Measurements from ENCODE around the gene RUNX3.

Gene RUNX3

DNA sequence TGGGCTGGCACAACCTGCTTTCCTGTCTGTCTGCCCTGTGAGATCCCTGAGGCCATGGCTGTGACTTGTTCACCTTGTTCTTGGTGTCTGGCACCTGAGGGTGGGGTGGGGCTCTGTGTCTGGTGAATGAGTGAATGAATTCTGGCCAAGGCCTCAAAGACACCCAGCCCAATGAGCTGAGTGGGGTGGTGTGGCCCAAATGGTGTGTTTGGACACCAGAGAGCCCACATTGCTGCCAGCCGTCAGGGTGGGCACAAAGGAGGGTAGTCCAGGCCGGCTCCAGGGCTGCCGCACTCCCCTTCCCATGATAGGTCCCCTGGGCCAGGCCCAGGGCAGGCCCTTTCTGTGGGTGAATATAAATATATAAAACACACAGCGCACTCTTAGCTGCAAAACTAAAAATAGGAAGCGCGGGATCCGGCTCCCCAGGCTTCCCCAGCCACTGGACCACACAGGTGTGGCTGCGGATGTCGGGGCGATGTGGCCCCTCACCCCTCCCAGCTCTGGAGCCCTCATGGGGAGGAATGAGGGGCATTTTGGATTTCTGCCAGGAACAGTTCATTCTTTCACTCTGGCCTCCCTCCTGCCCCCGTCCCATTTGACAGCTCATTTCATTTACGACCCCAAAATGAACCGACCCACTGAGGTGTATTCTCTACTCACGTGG is 33.3 kb downstream of the RUNX3 start:
- DNase-seq, result peak; percentile 11 to 41
- no peaks in the 10 kb centered on the region for H3K4me1 ChIP-seq
- peaks cover 0 to 37% of the 10 kb centered on the region in 2 donors for H3K27me3 ChIP-seq
- intact Hi-C loops (cut with DNase I; ENCODE audit: low total_unique reads), result no loop called here
- TF ChIP-seq, protein P1, sequence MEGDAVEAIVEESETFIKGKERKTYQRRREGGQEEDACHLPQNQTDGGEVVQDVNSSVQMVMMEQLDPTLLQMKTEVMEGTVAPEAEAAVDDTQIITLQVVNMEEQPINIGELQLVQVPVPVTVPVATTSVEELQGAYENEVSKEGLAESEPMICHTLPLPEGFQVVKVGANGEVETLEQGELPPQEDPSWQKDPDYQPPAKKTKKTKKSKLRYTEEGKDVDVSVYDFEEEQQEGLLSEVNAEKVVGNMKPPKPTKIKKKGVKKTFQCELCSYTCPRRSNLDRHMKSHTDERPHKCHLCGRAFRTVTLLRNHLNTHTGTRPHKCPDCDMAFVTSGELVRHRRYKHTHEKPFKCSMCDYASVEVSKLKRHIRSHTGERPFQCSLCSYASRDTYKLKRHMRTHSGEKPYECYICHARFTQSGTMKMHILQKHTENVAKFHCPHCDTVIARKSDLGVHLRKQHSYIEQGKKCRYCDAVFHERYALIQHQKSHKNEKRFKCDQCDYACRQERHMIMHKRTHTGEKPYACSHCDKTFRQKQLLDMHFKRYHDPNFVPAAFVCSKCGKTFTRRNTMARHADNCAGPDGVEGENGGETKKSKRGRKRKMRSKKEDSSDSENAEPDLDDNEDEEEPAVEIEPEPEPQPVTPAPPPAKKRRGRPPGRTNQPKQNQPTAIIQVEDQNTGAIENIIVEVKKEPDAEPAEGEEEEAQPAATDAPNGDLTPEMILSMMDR (IDR thresholded peaks at IDR 0.05), result no peak
- H3K27ac ChIP-seq, result no peak overlapping the region
- H3K4me3 ChIP-seq, result no peak overlapping the region
- H3K36me3 ChIP-seq, result peaks cover 0 to 3% (median 0%) of the 10 kb centered on the region in 3 donors
- H3K9me3 ChIP-seq, result peaks cover 0 to 10% (median 0%) of the 10 kb centered on the region in 3 donors

DNA sequence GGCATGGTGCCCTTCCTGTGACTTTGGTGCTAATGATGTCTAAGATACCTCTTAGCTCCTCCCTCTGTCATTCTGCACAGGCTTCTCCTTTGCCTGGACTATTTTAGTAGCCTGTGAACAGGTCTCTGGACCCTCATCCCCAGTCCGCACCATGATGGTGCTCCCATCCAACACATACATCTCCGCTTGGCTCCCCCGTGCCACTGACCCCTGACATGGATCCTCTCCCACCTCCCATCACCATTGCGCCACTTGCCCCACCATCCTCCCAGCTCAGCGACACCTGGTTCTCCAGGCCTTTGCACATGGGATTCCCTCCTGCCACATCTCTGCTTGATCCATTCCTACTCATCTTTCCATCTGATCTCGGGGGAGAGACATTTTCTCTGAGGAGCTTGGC is 33.9 kb downstream of the RUNX3 start:
- Histone ChIP-seq H3K9me3 (peaks cover 0 to 10% (median 0%) of the 10 kb centered on the region in 3 donors), H3K36me3 (no peaks in the 10 kb centered on the region), H3K27ac (no peak overlapping the region), H3K4me1 (no peaks in the 10 kb centered on the region), H3K27me3 (peaks cover 0 to 32% of the 10 kb centered on the region in 2 donors), H3K4me3 (no peak overlapping the region)
- peak in 1 of 2 donors; percentile 28 for DNase-seq
- TF ChIP-seq, protein P1 (IDR thresholded peaks at IDR 0.05), result no peak
- intact Hi-C loops (cut with DNase I; ENCODE audit: low total_unique reads), result no loop called here

DNA sequence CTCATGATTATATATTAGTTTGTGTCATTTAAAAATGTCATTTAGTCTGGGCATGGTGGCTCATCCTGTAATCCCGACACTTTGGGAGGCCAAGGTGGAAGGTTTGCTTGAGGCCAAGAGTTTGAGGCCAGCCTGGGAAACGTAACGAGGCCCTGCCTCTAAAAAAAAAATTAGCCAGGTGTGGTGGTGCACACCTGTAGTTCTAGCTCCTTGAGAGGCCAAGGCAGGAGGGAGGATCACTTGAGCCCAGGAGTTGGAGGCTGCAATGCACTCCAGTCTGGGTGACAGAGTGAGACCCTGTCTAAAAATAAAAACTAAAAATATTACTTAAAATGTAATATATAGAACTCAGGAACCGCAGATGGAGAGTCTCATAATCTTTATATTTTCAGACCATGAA is 34.6 kb downstream of the RUNX3 start:
- DNase-seq, result no peak
- TF ChIP-seq, protein P1 (IDR thresholded peaks at IDR 0.05), result no peak
- peaks cover 0 to 10% (median 0%) of the 10 kb centered on the region in 3 donors for H3K9me3 ChIP-seq
- H3K27ac ChIP-seq, result no peak overlapping the region
- H3K36me3 ChIP-seq, result no peaks in the 10 kb centered on the region
- peaks cover 0 to 30% of the 10 kb centered on the region in 2 donors for H3K27me3 ChIP-seq
- intact Hi-C loops (cut with DNase I; ENCODE audit: low total_unique reads), result no loop called here
- H3K4me1 ChIP-seq, result no peaks in the 10 kb centered on the region
- no peak overlapping the region for H3K4me3 ChIP-seq

DNA sequence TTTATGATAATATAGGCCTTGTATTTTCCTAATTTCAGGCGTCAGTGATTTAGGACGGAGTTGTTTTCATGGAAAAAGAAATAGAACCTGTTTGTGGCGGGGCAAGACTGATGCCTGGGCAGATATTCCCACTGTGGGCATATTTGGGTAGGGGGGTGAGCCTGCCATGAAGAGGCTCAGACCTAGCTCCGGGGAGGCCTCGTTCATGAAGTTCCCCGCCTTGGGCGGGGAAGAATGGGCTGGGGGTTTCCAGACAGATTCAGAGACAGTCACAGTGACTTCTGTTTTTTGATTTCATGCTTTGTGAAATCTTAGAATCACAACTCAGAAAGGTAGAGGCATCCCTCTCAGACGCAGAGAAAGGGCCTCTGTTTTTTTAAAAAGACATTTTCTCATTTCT is 36.1 kb downstream of the RUNX3 start:
- Histone ChIP-seq H3K4me3 (no peak overlapping the region), H3K27ac (no peak overlapping the region), H3K9me3 (peaks cover 0 to 10% (median 3%) of the 10 kb centered on the region in 3 donors), H3K4me1 (no peaks in the 10 kb centered on the region), H3K27me3 (peaks cover 0 to 29% of the 10 kb centered on the region in 2 donors), H3K36me3 (no peaks in the 10 kb centered on the region)
- peak; percentile 9 to 21 for DNase-seq
- intact Hi-C loops (cut with DNase I; ENCODE audit: low total_unique reads), result no loop called here
- TF ChIP-seq, protein P1 (IDR thresholded peaks at IDR 0.05), result no peak

DNA sequence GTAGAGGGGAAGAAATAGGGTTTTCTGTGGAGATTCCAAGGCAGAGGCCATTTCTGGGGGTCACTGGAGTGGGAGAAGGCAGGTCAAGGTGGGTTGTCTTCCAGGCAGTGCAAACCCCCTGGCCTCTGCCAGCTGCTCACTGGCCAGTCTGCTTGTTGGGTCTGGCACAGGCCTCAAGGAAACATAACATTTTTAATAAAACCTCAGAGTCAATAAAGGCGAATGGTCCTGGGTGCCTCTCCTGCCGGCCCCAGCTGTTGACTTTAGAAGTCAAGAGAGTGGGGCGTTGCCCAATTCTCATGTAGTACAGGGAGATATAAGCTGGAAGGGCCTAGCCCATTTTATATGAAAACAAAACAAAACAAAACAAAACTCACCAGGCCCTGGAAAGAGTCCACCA is 36.6 kb downstream of the RUNX3 start:
- Histone ChIP-seq H3K4me3 (no peak overlapping the region), H3K4me1 (no peaks in the 10 kb centered on the region), H3K27ac (no peak overlapping the region), H3K36me3 (no peaks in the 10 kb centered on the region), H3K9me3 (peaks cover 0 to 10% (median 3%) of the 10 kb centered on the region in 3 donors), H3K27me3 (peaks cover 0 to 32% of the 10 kb centered on the region in 2 donors)
- intact Hi-C loops (cut with DNase I; ENCODE audit: low total_unique reads), result no loop called here
- TF ChIP-seq, protein P1 (IDR thresholded peaks at IDR 0.05), result no peak
- DNase-seq, result peak in 1 of 2 donors; percentile 40

All from tibial artery (tissue), 4 donors.